Mucosa of rectum (tissue), 2 donors: Measurements from ENCODE around the gene COL7A1.
A peak's percentile ranks its signal among the peaks of the same experiment; 100 is the strongest.

ENCODE experiments used
- H3K27ac ChIP-seq, 2 donors: one replicate each; pipeline ENCODE4 v1.7.0; 2013; ENCODE audit warnings: inconsistent platforms in 2 of 2, low read depth in 2 of 2, low read length in 2 of 2
- H3K27me3 ChIP-seq, 2 donors: one replicate each; pipeline ENCODE4 v1.7.0; 2013; ENCODE audit warnings: low read length in 2 of 2; ENCODE audit not compliant: control insufficient read depth in 2 of 2, insufficient read depth in 2 of 2
- H3K36me3 ChIP-seq, 2 donors: one replicate each; pipeline ENCODE4 v1.7.0; 2013; ENCODE audit warnings: low read length in 2 of 2; ENCODE audit not compliant: control insufficient read depth in 2 of 2, insufficient read depth in 2 of 2
- H3K4me1 ChIP-seq, 2 donors: one replicate each; pipeline ENCODE4 v1.7.0; 2013; ENCODE audit warnings: low read length in 2 of 2, mild to moderate bottlenecking in 1 of 2; ENCODE audit not compliant: control insufficient read depth in 2 of 2, insufficient read depth in 2 of 2
- H3K4me3 ChIP-seq, 2 donors: one replicate each; pipeline ENCODE4 v1.7.0; 2013; ENCODE audit warnings: low read length in 2 of 2
- H3K9ac ChIP-seq, 2 donors: one replicate each; pipeline ENCODE4 v1.7.0; 2013; ENCODE audit warnings: low read length in 2 of 2, low read depth in 1 of 2, mild to moderate bottlenecking in 1 of 2
- H3K9me3 ChIP-seq, 2 donors: one replicate each; pipeline ENCODE4 v1.7.0; 2013; ENCODE audit warnings: low read length in 2 of 2; ENCODE audit not compliant: control insufficient read depth in 2 of 2
- donor health status: healthy.
- donor health status: Normal muscosa, but diverticular disease.

COL7A1 gene

GRCh38 chr3:48633256-48633655, 38.1 kb upstream of the COL7A1 start:
- Histone ChIP-seq H3K9ac (no peak overlapping the region), H3K36me3 (peaks cover 40 to 46% of the 10 kb centered on the region in 2 donors), H3K27ac (no peak overlapping the region)

GRCh38 chr3:48631516-48632448, 36.7 kb upstream of the COL7A1 start:
- H3K4me3 ChIP-seq = no peak overlapping the region
- no peak overlapping the region for H3K27ac ChIP-seq
- no peaks in the 10 kb centered on the region for H3K9me3 ChIP-seq
- peaks cover 17 to 19% of the 10 kb centered on the region in 2 donors for H3K4me1 ChIP-seq
- no peaks in the 10 kb centered on the region for H3K27me3 ChIP-seq
- peaks cover 50 to 59% of the 10 kb centered on the region in 2 donors for H3K36me3 ChIP-seq
- no peak overlapping the region for H3K9ac ChIP-seq

More at GRCh38 chr3:48633256-48633655, 38.1 kb upstream of the COL7A1 start:
- Histone ChIP-seq H3K9me3 (no peaks in the 10 kb centered on the region), H3K4me3 (no peak overlapping the region), H3K4me1 (peaks cover 17 to 19% of the 10 kb centered on the region in 2 donors), H3K27me3 (no peaks in the 10 kb centered on the region)

- no peaks in the 10 kb centered on the region for H3K9me3 ChIP-seq
- H3K27ac ChIP-seq = no peak overlapping the region
- no peak overlapping the region for H3K4me3 ChIP-seq
- peaks cover 11 to 12% of the 10 kb centered on the region in 2 donors for H3K4me1 ChIP-seq
- no peak overlapping the region for H3K9ac ChIP-seq
- H3K27me3 ChIP-seq = no peaks in the 10 kb centered on the region
- H3K36me3 ChIP-seq = peaks cover 54 to 62% of the 10 kb centered on the region in 2 donors
Measured at GRCh38 chr3:48630833-48631232, 35.7 kb upstream of the COL7A1 start.

- H3K4me1 ChIP-seq = peaks cover 9% of the 10 kb centered on the region in 2 donors
- H3K4me3 ChIP-seq = no peak overlapping the region
- H3K27ac ChIP-seq = no peak overlapping the region
- H3K9me3 ChIP-seq = no peaks in the 10 kb centered on the region
- no peak overlapping the region for H3K9ac ChIP-seq
- H3K27me3 ChIP-seq = no peaks in the 10 kb centered on the region
- H3K36me3 ChIP-seq = peaks cover 54 to 66% of the 10 kb centered on the region in 2 donors
Measured at GRCh38 chr3:48630407-48630806, 35.3 kb upstream of the COL7A1 start.

- Histone ChIP-seq H3K27me3 (no peaks in the 10 kb centered on the region), H3K9ac (no peak overlapping the region), H3K9me3 (no peaks in the 10 kb centered on the region), H3K27ac (no peak overlapping the region), H3K4me3 (no peak overlapping the region), H3K4me1 (peaks cover 9% of the 10 kb centered on the region in 2 donors), H3K36me3 (peaks cover 55 to 67% of the 10 kb centered on the region in 2 donors)
Measured at GRCh38 chr3:48629894-48630293, 34.8 kb upstream of the COL7A1 start.

- no peak overlapping the region for H3K9ac ChIP-seq
- H3K4me1 ChIP-seq = peaks cover 9 to 12% of the 10 kb centered on the region in 2 donors
- no peaks in the 10 kb centered on the region for H3K9me3 ChIP-seq
- H3K4me3 ChIP-seq = no peak overlapping the region
- H3K36me3 ChIP-seq = peaks cover 56 to 67% of the 10 kb centered on the region in 2 donors
- H3K27ac ChIP-seq = no peak overlapping the region
- no peaks in the 10 kb centered on the region for H3K27me3 ChIP-seq
Measured at GRCh38 chr3:48628277-48629017, 33.3 kb upstream of the COL7A1 start.

- H3K9me3 ChIP-seq = no peaks in the 10 kb centered on the region
- H3K27ac ChIP-seq = no peak overlapping the region
- H3K9ac ChIP-seq = no peak overlapping the region
- H3K27me3 ChIP-seq = no peaks in the 10 kb centered on the region
- peaks cover 11 to 15% of the 10 kb centered on the region in 2 donors for H3K4me1 ChIP-seq
- no peak overlapping the region for H3K4me3 ChIP-seq
- peaks cover 28 to 45% of the 10 kb centered on the region in 2 donors for H3K36me3 ChIP-seq
Measured at GRCh38 chr3:48625600-48625999, 30.5 kb upstream of the COL7A1 start.

GRCh38 chr3:48624767-48625166, 29.6 kb upstream of the COL7A1 start:
- Histone ChIP-seq H3K36me3 (peaks cover 20 to 38% of the 10 kb centered on the region in 2 donors), H3K4me3 (no peak overlapping the region), H3K4me1 (peaks cover 18 to 24% of the 10 kb centered on the region in 2 donors), H3K9ac (no peak overlapping the region), H3K9me3 (no peaks in the 10 kb centered on the region), H3K27ac (peak overlapping the region; percentile 75 to 85), H3K27me3 (no peaks in the 10 kb centered on the region)

GRCh38 chr3:48623851-48624547, 28.9 kb upstream of the COL7A1 start:
- Histone ChIP-seq H3K4me3 (no peak overlapping the region), H3K9ac (peak overlapping the region in 1 of 2 donors; percentile 3), H3K4me1 (peaks cover 22 to 31% of the 10 kb centered on the region in 2 donors), H3K36me3 (peaks cover 18 to 31% of the 10 kb centered on the region in 2 donors), H3K27me3 (no peaks in the 10 kb centered on the region), H3K27ac (peak overlapping the region; percentile 75 to 85), H3K9me3 (no peaks in the 10 kb centered on the region)
